HG02642 (cell line): ENCODE results near the gene SHISA9.

Experiments
- ATAC-seq: cut with Tn5 transposase; IDR thresholded peaks from one replicate; pipeline ENCODE4 v1.9.1; 2021; ENCODE audit warnings: mild to moderate bottlenecking; ENCODE audit not compliant: unreplicated experiment, poor library complexity

Gene SHISA9

GRCh38 chr16:13154799-13155198 lies 253.4 kb downstream of the SHISA9 start:
- no peak for ATAC-seq

- ATAC-seq = no peak
Measured at GRCh38 chr16:13155377-13155776, 254.0 kb downstream of the SHISA9 start.

- ATAC-seq = no peak
Measured at GRCh38 chr16:13155780-13156179, 254.4 kb downstream of the SHISA9 start.

- ATAC-seq = no peak
Measured at GRCh38 chr16:13157082-13157481, 255.7 kb downstream of the SHISA9 start.

GRCh38 chr16:13158427-13158826 lies 257.0 kb downstream of the SHISA9 start:
- no peak for ATAC-seq

- no peak for ATAC-seq
Measured at GRCh38 chr16:13165024-13165423, 263.6 kb downstream of the SHISA9 start.

- ATAC-seq = no peak
Measured at GRCh38 chr16:13168091-13168572, 266.7 kb downstream of the SHISA9 start.

- ATAC-seq = no peak
Measured at GRCh38 chr16:13171313-13171712, 269.9 kb downstream of the SHISA9 start.

GRCh38 chr16:13176711-13177110 lies 275.3 kb downstream of the SHISA9 start:
- ATAC-seq = no peak

GRCh38 chr16:13178318-13178717 lies 276.9 kb downstream of the SHISA9 start:
- no peak for ATAC-seq

GRCh38 chr16:13181432-13181831 lies 280.0 kb downstream of the SHISA9 start:
- no peak for ATAC-seq

GRCh38 chr16:13186813-13187212 lies 285.4 kb downstream of the SHISA9 start:
- ATAC-seq = no peak

- ATAC-seq = no peak
Measured at GRCh38 chr16:13189250-13189649, 287.9 kb downstream of the SHISA9 start.

- no peak for ATAC-seq
Measured at GRCh38 chr16:13193721-13194120, 292.3 kb downstream of the SHISA9 start.

GRCh38 chr16:13194766-13195165 lies 293.4 kb downstream of the SHISA9 start:
- ATAC-seq = no peak

GRCh38 chr16:13203725-13204124 lies 302.3 kb downstream of the SHISA9 start:
- no peak for ATAC-seq

- no peak for ATAC-seq
Measured at GRCh38 chr16:13205352-13205751, 304.0 kb downstream of the SHISA9 start.

GRCh38 chr16:13206606-13207005 lies 305.2 kb downstream of the SHISA9 start:
- ATAC-seq = no peak

- ATAC-seq = no peak
Measured at GRCh38 chr16:13207151-13207550, 305.8 kb downstream of the SHISA9 start.

GRCh38 chr16:13223666-13224065 lies 322.3 kb downstream of the SHISA9 start:
- no peak for ATAC-seq

- ATAC-seq = no peak
Measured at GRCh38 chr16:13229039-13229438, 327.6 kb downstream of the SHISA9 start.

- no peak for ATAC-seq
Measured at GRCh38 chr16:13231365-13231764, 330.0 kb downstream of the SHISA9 start.

GRCh38 chr16:13234999-13235398 lies 333.6 kb downstream of the SHISA9 start:
- ATAC-seq = no peak
